WERI-Rb-1 (cell line): Measurements from ENCODE around the gene CLIC6.
"Not testable (repeated sequence)": the region's sequence is repeated elsewhere in the genome, so short reads cannot be mapped to it uniquely, and the experiment has no call there.

Experiments used
- DNase-seq: peaks from one replicate; pipeline ENCODE4 v3.0.0-alpha.2; 2020
- H3K27ac ChIP-seq: fragments of 250-450 bp; sonication (Bioruptor Pico); 2 replicates; pipeline ENCODE4 v1.5.1; 2020; ENCODE audit warnings: mild to moderate bottlenecking, moderate library complexity
- H3K27me3 ChIP-seq: fragments of 250-450 bp; sonication (Bioruptor Pico); 2 replicates; pipeline ENCODE4 v1.5.1; 2021; ENCODE audit warnings: mild to moderate bottlenecking, low read depth, moderate library complexity; ENCODE audit not compliant: insufficient read depth, severe bottlenecking
- H3K36me3 ChIP-seq: fragments of 250-450 bp; sonication (Bioruptor Pico); 2 replicates; pipeline ENCODE4 v1.5.1; 2020; ENCODE audit warnings: mild to moderate bottlenecking, moderate library complexity
- H3K4me3 ChIP-seq: 2 replicates; pipeline ENCODE4 v1.5.1; 2011; ENCODE audit warnings: low read depth, mild to moderate bottlenecking, control low read depth, low read length
- H3K9me3 ChIP-seq: fragments of 250-450 bp; sonication (Bioruptor Pico); 2 replicates; pipeline ENCODE4 v1.5.1; 2021; ENCODE audit warnings: mild to moderate bottlenecking, moderate library complexity; ENCODE audit not compliant: severe bottlenecking
- TF ChIP-seq, protein P1 (sequence below): IDR thresholded peaks from 2 replicates; pipeline ENCODE4 v1.5.1; 2011; ENCODE audit warnings: low read depth, mild to moderate bottlenecking, control low read depth, inconsistent platforms, low read length

Gene CLIC6

GRCh38 chr21:34715518-34715917 is 46.7 kb downstream of the CLIC6 start:
- H3K36me3 ChIP-seq = no peaks in the 10 kb centered on the region
- TF ChIP-seq, protein P1, sequence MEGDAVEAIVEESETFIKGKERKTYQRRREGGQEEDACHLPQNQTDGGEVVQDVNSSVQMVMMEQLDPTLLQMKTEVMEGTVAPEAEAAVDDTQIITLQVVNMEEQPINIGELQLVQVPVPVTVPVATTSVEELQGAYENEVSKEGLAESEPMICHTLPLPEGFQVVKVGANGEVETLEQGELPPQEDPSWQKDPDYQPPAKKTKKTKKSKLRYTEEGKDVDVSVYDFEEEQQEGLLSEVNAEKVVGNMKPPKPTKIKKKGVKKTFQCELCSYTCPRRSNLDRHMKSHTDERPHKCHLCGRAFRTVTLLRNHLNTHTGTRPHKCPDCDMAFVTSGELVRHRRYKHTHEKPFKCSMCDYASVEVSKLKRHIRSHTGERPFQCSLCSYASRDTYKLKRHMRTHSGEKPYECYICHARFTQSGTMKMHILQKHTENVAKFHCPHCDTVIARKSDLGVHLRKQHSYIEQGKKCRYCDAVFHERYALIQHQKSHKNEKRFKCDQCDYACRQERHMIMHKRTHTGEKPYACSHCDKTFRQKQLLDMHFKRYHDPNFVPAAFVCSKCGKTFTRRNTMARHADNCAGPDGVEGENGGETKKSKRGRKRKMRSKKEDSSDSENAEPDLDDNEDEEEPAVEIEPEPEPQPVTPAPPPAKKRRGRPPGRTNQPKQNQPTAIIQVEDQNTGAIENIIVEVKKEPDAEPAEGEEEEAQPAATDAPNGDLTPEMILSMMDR = no peak
- H3K27me3 ChIP-seq = peaks cover 96% of the 10 kb centered on the region
- DNase-seq = no peak
- no peak overlapping the region for H3K4me3 ChIP-seq
- no peak overlapping the region for H3K27ac ChIP-seq
- peaks cover 3% of the 10 kb centered on the region for H3K9me3 ChIP-seq

DNA sequence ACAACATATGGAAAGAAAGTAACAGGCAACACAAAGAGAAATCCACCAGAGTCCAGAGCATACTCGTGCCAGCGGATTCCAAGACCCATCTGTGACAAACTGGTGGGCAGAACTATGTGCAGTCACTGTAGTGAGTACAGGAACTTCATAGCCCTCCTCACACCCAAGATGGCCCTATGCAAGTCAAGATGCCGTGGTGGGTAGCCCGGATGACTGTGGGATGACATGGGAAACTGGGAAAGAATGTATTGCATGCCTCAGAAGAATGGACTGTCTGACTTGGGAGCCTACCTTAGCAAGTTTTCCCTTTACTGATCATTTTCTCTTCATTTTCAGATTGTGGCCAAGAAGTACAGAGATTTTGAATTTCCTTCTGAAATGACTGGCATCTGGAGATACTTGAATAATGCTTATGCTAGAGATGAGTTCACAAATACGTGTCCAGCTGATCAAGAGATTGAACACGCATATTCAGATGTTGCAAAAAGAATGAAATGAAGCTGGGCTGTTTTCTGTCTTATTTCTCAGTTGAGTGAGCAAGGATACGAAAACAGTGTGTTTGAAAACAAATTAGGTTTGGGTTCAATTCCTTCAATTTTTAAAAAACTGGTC is 47.3 kb downstream of the CLIC6 start:
- no peaks in the 10 kb centered on the region for H3K36me3 ChIP-seq
- peaks cover 2% of the 10 kb centered on the region for H3K9me3 ChIP-seq
- H3K4me3 ChIP-seq = no peak overlapping the region
- DNase-seq = no peak
- H3K27me3 ChIP-seq = peaks cover 96% of the 10 kb centered on the region
- no peak overlapping the region for H3K27ac ChIP-seq
- TF ChIP-seq, protein P1 = no peak

GRCh38 chr21:34718529-34718928 is 49.7 kb downstream of the CLIC6 start:
- H3K27me3 ChIP-seq = peaks cover 96% of the 10 kb centered on the region
- not testable (repeated sequence) for H3K4me3 ChIP-seq, H3K36me3 ChIP-seq, H3K9me3 ChIP-seq, H3K27ac ChIP-seq, DNase-seq

- Histone ChIP-seq H3K9me3 (peaks cover 2% of the 10 kb centered on the region), H3K27ac (no peak overlapping the region), H3K4me3 (no peak overlapping the region), H3K27me3 (peaks cover 95% of the 10 kb centered on the region), H3K36me3 (no peaks in the 10 kb centered on the region)
- DNase-seq = peak; percentile 18
- TF ChIP-seq, protein P1 = peak; percentile 92
Measured at GRCh38 chr21:34722684-34723300, 54.0 kb downstream of the CLIC6 start.

DNA sequence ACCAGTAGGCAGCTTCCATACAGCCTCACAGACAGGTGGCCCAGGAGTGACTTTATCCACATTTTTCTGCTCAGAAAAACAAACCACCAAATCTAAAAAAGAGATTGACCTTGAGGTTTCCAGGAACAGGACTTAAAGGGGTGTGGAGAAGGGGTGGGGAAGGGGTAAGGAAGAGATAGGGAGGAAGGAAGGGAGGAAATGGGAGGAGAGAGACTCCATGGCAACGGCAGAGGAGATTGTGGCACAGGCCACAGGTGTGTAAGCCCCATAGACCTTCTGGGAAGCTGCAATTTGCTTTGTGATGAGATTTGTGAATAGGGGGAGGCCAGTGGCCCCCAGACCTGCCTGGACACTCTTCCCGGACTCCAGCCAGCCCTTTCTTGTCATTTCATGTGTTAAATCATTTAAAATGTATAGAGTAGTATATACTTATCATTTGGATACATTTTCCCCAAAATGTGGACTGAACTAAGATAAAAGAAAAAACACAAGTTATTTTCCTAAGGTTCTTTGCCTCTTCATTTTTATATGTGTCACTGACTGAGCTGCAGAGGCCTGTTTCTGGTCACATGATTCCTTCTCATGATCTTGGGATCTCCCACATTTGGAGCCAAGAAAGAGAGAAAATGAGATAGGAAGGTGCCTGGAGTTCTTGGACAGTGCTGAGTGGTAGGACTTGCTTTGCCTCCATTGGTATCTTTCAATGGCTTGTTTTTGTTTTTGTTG is 55.5 kb downstream of the CLIC6 start:
- H3K27ac ChIP-seq = no peak overlapping the region
- no peak overlapping the region for H3K4me3 ChIP-seq
- peaks cover 2% of the 10 kb centered on the region for H3K9me3 ChIP-seq
- H3K27me3 ChIP-seq = peaks cover 95% of the 10 kb centered on the region
- TF ChIP-seq, protein P1 = no peak
- DNase-seq = no peak
- no peaks in the 10 kb centered on the region for H3K36me3 ChIP-seq

DNA sequence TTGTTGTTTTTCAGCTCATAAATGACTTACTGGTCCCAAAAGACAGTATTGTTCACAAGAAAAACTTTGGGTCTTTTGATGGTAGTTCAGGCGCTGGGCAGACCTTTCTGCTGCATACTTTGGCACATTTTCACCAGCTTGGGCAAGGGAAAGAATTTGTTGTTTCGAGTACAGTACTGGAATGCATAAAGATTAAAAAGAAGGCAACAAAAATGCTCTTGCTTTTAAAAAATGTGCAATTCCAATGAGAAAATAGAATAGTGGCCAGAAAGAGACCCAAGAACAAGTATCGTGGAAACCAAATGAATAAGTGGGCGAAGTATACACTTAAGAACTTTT is 56.0 kb downstream of the CLIC6 start:
- no peak for DNase-seq
- Histone ChIP-seq H3K27me3 (peaks cover 95% of the 10 kb centered on the region), H3K9me3 (peaks cover 2% of the 10 kb centered on the region), H3K4me3 (no peak overlapping the region), H3K27ac (no peak overlapping the region), H3K36me3 (no peaks in the 10 kb centered on the region)
- TF ChIP-seq, protein P1 = no peak
